ENCODE measurements around the gene DNAJA2. TPM values are rescaled to one million over a fixed set of nuclear protein-coding genes. Genes with fewer than 3 reads are reported as not detected.

Gene DNAJA2
- total RNA-seq, 4 donors from 2014 or later = 55.6 to 86.0 (median 62.1) TPM

DNA sequence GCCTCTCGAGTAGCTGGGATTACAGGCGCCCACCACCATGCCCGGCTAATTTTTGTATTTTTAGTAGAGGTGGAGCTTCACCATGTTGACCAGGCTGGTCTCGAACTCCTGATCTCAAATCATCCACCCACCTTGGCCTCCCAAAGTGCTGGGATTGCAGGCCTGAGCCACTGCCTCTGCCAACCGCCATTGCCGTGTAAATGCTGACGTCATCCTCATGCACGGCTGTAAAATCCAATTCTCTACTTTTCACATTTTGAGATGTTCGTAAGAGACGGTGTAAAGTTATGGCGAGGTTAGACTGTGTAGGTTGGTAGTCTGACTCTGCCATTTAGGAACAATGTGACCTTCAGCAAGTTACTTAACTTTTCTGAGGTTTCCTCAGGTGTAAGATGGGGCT lies 1.7 kb upstream of the DNAJA2 start:
- intact Hi-C loops (cut with DNase I) = no loop called here

DNA sequence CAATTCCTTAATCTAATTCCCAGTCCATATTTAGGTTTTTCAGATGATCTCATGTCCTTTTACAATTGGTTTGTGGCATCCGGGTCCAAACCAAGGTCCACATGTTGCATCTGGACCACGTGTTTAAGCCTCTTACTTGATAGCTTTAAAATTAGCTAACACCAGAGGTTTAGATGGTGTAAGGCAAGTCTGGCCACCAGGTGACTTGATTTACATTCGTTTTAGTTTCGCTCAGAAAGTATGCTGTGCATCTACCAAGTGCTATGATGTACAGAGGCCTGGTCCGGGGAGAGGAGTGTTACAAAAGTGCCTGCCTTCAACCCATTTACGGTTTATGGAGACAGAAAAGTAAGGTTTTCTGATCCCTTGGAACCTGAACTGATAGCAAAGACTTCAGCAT lies 878 bp upstream of the DNAJA2 start:
- no peak for DNase-seq
- Histone ChIP-seq H3K36me3 (no peaks in the 10 kb centered on the region), H3K27ac (peak overlapping the region; percentile 89 to 95 (median 91)), H3K27me3 (no peaks in the 10 kb centered on the region), H3K9me3 (no peaks in the 10 kb centered on the region), H3K4me1 (peaks cover 11 to 25% of the 10 kb centered on the region in 2 donors), H3K4me3 (replicated peaks in 1 of 3) (peak overlapping the region in 2 of 3 donors; percentile 65 to 79)
- TF ChIP-seq CTCF (IDR thresholded peaks at IDR 0.05) (no peak), POLR2A (IDR thresholded peaks at IDR 0.05) (no peak)
- 76 to 80% methylated on average over 6 of the region's 6 CpGs for WGBS, 2 donors
- intact Hi-C loops (cut with DNase I) = no loop called here

More for the DNA sequence above, 1.7 kb upstream of the DNAJA2 start:
- 94 to 95% methylated on average over 11 of the region's 11 CpGs for WGBS, 2 donors
- H3K27me3 ChIP-seq = no peaks in the 10 kb centered on the region
- peaks cover 3 to 17% of the 10 kb centered on the region in 2 donors for H3K4me1 ChIP-seq
- no peaks in the 10 kb centered on the region for H3K9me3 ChIP-seq
- no peak for TF ChIP-seq CTCF (IDR thresholded peaks at IDR 0.05)
- no peak for TF ChIP-seq POLR2A (IDR thresholded peaks at IDR 0.05)
- DNase-seq = no peak
- no peaks in the 10 kb centered on the region for H3K36me3 ChIP-seq
- H3K27ac ChIP-seq = no peak overlapping the region
- no peak overlapping the region for H3K4me3 ChIP-seq (replicated peaks in 1 of 3)

- intact Hi-C loops (cut with DNase I) = no loop called here
- TF ChIP-seq CTCF (IDR thresholded peaks at IDR 0.05) = no peak
- TF ChIP-seq POLR2A (IDR thresholded peaks at IDR 0.05) = no peak
- Histone ChIP-seq H3K27me3 (no peaks in the 10 kb centered on the region), H3K4me1 (peaks cover 13 to 28% of the 10 kb centered on the region in 2 donors), H3K27ac (peak overlapping the region; percentile 89 to 95 (median 91)), H3K36me3 (peaks cover 0 to 3% of the 10 kb centered on the region in 2 donors), H3K9me3 (no peaks in the 10 kb centered on the region), H3K4me3 (replicated peaks in 1 of 3) (peak overlapping the region; percentile 51 to 79 (median 65))
- 6% methylated on average over 14 of the region's 14 CpGs for WGBS, 2 donors
- DNase-seq = no peak
Observed at GRCh38 chr16:46973996-46974324, 486 bp upstream of the DNAJA2 start.

DNA sequence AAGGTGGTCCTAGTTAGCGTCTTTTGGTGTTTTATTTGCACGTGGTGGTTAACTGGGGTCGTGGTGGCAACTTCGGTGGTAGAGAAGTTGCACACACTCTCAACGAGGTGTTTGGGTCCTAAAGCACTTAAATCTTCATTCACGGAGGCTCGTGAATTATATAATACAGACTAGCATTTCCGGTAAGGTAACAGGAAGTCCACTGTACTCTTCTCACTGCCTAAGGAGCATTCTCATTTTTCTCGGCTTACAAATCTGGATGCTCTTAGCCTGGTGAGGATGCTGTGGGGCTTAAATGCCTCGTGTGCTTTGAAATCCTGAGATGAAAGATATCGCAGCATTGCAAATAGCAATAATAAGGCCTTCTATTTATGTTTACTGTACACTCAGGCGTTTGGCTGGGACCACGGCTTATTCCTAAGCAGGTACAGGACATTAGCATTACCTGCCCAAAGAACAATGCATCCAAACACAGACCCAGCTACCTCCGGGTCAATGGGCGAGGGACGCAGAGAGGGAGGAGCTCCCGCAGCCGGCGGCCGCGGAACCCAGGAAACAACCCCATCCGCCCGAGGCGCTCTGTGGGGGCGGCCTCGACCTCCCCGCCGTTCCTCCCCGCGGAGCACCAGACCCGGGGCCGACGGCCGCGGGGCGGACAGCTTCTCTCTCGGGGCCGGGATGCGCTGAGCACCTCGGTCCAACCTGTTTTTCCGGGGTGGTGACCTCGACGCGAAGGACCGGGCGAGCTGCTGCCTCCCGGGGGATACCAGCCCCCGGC lies 856 bp downstream of the DNAJA2 start:
- TF ChIP-seq POLR2A (IDR thresholded peaks at IDR 0.05) (peak in 1 of 2 donors; percentile 2), CTCF (IDR thresholded peaks at IDR 0.05) (no peak)
- peak overlapping the region; percentile 89 to 95 (median 91) for H3K27ac ChIP-seq
- DNase-seq = peak; percentile 43
- H3K4me3 ChIP-seq (replicated peaks in 1 of 3) = peak overlapping the region; percentile 51 to 79 (median 65)
- H3K9me3 ChIP-seq = no peaks in the 10 kb centered on the region
- WGBS, 2 donors = 1 to 5% methylated on average over 15 to 28 of the region's 48 CpGs
- H3K27me3 ChIP-seq = no peaks in the 10 kb centered on the region
- H3K4me1 ChIP-seq = peaks cover 13 to 28% of the 10 kb centered on the region in 2 donors
- peaks cover 13 to 15% of the 10 kb centered on the region in 2 donors for H3K36me3 ChIP-seq
- intact Hi-C loops (cut with DNase I) = no loop called here

GRCh38 chr16:46971271-46971670 lies 2.2 kb downstream of the DNAJA2 start:
- peaks cover 26 to 28% of the 10 kb centered on the region in 2 donors for H3K36me3 ChIP-seq
- no peak overlapping the region for H3K27ac ChIP-seq
- H3K4me3 ChIP-seq (replicated peaks in 1 of 3) = no peak overlapping the region
- intact Hi-C loops (cut with DNase I) = no loop called here
- peaks cover 13 to 28% of the 10 kb centered on the region in 2 donors for H3K4me1 ChIP-seq
- WGBS, 2 donors = 94 to 95% methylated on average over 7 of the region's 7 CpGs
- no peak for DNase-seq
- no peaks in the 10 kb centered on the region for H3K27me3 ChIP-seq
- no peak for TF ChIP-seq CTCF (IDR thresholded peaks at IDR 0.05)
- no peak for TF ChIP-seq POLR2A (IDR thresholded peaks at IDR 0.05)
- H3K9me3 ChIP-seq = no peaks in the 10 kb centered on the region

Measured in thyroid gland (tissue), 4 donors.